Activated T-helper 1 cell treated with anti-CD3 and anti-CD28 coated beads, Interleukin-12 subunit alpha, Interleukin-12 subunit beta, Interleukin-2, Interleukin-4 antibody, amounts not matched to agents 30 ng/mL and 10 ng/mL and 1 ng/mL, durations not matched to agents 14 hours and 24 hours and 36 hours (primary cell): ENCODE measurements around the gene NAA38. TPM values are rescaled to one million over a fixed set of nuclear protein-coding genes. Genes with fewer than 3 reads are reported as not detected.
A peak's percentile ranks its signal among the peaks of the same experiment; 100 is the strongest.

Experiments
- DNase-seq: peaks from one replicate; pipeline ENCODE4 v3.0.0; 2021; ENCODE audit warnings: low spot score
- H3K27ac Mint-ChIP-seq: one replicate; pipeline ENCODE4 v1.8.0; 2021; ENCODE audit warnings: mild to moderate bottlenecking, mixed read lengths
- H3K27me3 Mint-ChIP-seq: one replicate; pipeline ENCODE4 v1.8.0; 2022; ENCODE audit warnings: mild to moderate bottlenecking, moderate library complexity, mixed read lengths; ENCODE audit not compliant: insufficient read depth
- H3K36me3 Mint-ChIP-seq: one replicate; pipeline ENCODE4 v1.8.0; 2021; ENCODE audit warnings: low read depth, mixed read lengths
- H3K4me1 Mint-ChIP-seq: one replicate; pipeline ENCODE4 v1.8.0; 2021; ENCODE audit warnings: low read depth, mixed read lengths
- H3K4me3 Mint-ChIP-seq: one replicate; pipeline ENCODE4 v1.8.0; 2021; ENCODE audit warnings: mild to moderate bottlenecking, moderate library complexity, mixed read lengths
- H3K9me3 Mint-ChIP-seq: one replicate; pipeline ENCODE4 v1.8.0; 2021; ENCODE audit warnings: mixed read lengths
- intact Hi-C: fragments of 100-400 bp; cut with micrococcal nuclease; formaldehyde crosslinking; loops from one replicate; pipeline ENCODE4 v1.15.1; 2024
- total RNA-seq: library from RNA; stranded (reverse); gene quantifications from 2 replicates; pipeline ENCODE4 v1.2.3, GENCODE V29; 2022

NAA38 gene
- total RNA-seq, 1 donor from 2014 or later, result 36.4 TPM

GRCh38 chr17:7833011-7833794 is 24.2 kb downstream of the NAA38 start:
- Mint-ChIP-seq H3K27ac (peak overlapping the region; percentile 75), H3K27me3 (peaks cover 24% of the 10 kb centered on the region), H3K9me3 (no peaks in the 10 kb centered on the region), H3K36me3 (no peaks in the 10 kb centered on the region), H3K4me1 (peaks cover 27% of the 10 kb centered on the region), H3K4me3 (peak overlapping the region; percentile 96)
- intact Hi-C loops, result no loop called here
- DNase-seq, result no peak

GRCh38 chr17:7832431-7832830 is 24.9 kb downstream of the NAA38 start:
- no peak overlapping the region for H3K27ac Mint-ChIP-seq
- H3K4me1 Mint-ChIP-seq, result peaks cover 22% of the 10 kb centered on the region
- H3K4me3 Mint-ChIP-seq, result no peak overlapping the region
- peaks cover 28% of the 10 kb centered on the region for H3K27me3 Mint-ChIP-seq
- intact Hi-C loops, result no loop called here
- no peaks in the 10 kb centered on the region for H3K36me3 Mint-ChIP-seq
- DNase-seq, result no peak
- H3K9me3 Mint-ChIP-seq, result no peaks in the 10 kb centered on the region

- peaks cover 35% of the 10 kb centered on the region for H3K27me3 Mint-ChIP-seq
- no peaks in the 10 kb centered on the region for H3K9me3 Mint-ChIP-seq
- no peak for DNase-seq
- no peak overlapping the region for H3K4me3 Mint-ChIP-seq
- H3K4me1 Mint-ChIP-seq, result peaks cover 10% of the 10 kb centered on the region
- intact Hi-C loops, result no loop called here
- H3K27ac Mint-ChIP-seq, result no peak overlapping the region
- H3K36me3 Mint-ChIP-seq, result no peaks in the 10 kb centered on the region
These were observed 26.1 kb downstream of the NAA38 start for GRCh38 chr17:7831233-7831632.

- no peak for DNase-seq
- Mint-ChIP-seq H3K36me3 (no peaks in the 10 kb centered on the region), H3K4me1 (peaks cover 8% of the 10 kb centered on the region), H3K27me3 (peaks cover 35% of the 10 kb centered on the region), H3K9me3 (no peaks in the 10 kb centered on the region), H3K27ac (no peak overlapping the region), H3K4me3 (no peak overlapping the region)
- intact Hi-C loops, result no loop called here
These were observed 26.7 kb downstream of the NAA38 start for GRCh38 chr17:7830616-7831015.

- DNase-seq, result no peak
- H3K9me3 Mint-ChIP-seq, result no peaks in the 10 kb centered on the region
- H3K36me3 Mint-ChIP-seq, result no peaks in the 10 kb centered on the region
- peaks cover 28% of the 10 kb centered on the region for H3K27me3 Mint-ChIP-seq
- H3K27ac Mint-ChIP-seq, result no peak overlapping the region
- H3K4me3 Mint-ChIP-seq, result no peak overlapping the region
- H3K4me1 Mint-ChIP-seq, result peaks cover 8% of the 10 kb centered on the region
- intact Hi-C loops, result no loop called here
These were observed 32.0 kb downstream of the NAA38 start for GRCh38 chr17:7825206-7825990.

DNA sequence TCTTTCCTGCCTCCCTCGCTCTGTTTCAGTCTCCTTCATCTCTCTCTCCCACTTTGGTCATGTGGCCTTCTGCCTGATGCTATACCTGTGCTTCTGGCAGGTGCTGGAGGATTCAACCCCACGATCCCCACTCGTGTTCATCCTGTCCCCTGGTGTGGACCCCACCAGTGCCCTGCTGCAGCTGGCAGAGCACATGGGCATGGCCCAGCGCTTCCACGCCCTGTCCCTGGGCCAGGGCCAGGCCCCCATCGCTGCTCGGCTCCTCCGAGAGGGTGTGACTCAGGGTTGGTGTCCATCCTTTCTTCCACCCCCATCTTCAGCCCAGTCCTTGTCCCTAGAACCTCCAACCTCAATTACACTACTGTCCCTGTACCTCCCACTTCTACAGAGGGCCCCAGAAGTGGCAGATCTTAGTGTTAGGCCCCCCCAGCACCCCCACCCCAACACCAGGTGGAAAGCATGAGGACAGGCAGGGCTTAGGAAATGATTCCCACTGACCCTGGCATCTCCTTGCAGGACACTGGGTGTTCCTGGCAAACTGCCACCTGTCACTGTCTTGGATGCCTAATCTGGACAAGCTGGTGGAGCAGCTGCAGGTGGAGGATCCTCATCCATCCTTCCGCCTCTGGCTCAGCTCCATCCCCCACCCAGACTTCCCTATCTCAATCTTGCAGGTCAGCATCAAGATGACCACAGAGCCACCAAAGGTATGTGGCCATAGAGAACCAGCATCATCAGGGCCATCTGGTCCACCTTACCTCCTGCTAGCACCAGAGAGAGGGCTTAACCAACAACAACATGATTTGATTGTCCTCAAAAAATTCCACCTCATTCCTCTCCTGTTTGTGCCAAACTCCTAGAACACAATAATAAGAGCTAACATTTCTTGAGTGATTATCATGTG is 33.1 kb downstream of the NAA38 start:
- intact Hi-C loops, result no loop called here
- H3K9me3 Mint-ChIP-seq, result no peaks in the 10 kb centered on the region
- H3K4me1 Mint-ChIP-seq, result peaks cover 8% of the 10 kb centered on the region
- H3K4me3 Mint-ChIP-seq, result no peak overlapping the region
- no peak overlapping the region for H3K27ac Mint-ChIP-seq
- no peaks in the 10 kb centered on the region for H3K36me3 Mint-ChIP-seq
- no peak for DNase-seq
- peaks cover 22% of the 10 kb centered on the region for H3K27me3 Mint-ChIP-seq

GRCh38 chr17:7823581-7824001 is 33.8 kb downstream of the NAA38 start:
- peaks cover 8% of the 10 kb centered on the region for H3K4me1 Mint-ChIP-seq
- no peak overlapping the region for H3K27ac Mint-ChIP-seq
- intact Hi-C loops, result loop anchor here (2.0 kb wide), 1 partner anchor 17 kb away; no protein-coding TSS in a partner anchor
- no peak for DNase-seq
- H3K9me3 Mint-ChIP-seq, result no peaks in the 10 kb centered on the region
- no peak overlapping the region for H3K4me3 Mint-ChIP-seq
- H3K36me3 Mint-ChIP-seq, result no peaks in the 10 kb centered on the region
- peaks cover 18% of the 10 kb centered on the region for H3K27me3 Mint-ChIP-seq

- no peak overlapping the region for H3K27ac Mint-ChIP-seq
- H3K4me3 Mint-ChIP-seq, result no peak overlapping the region
- peaks cover 12% of the 10 kb centered on the region for H3K27me3 Mint-ChIP-seq
- no peaks in the 10 kb centered on the region for H3K9me3 Mint-ChIP-seq
- H3K4me1 Mint-ChIP-seq, result peaks cover 8% of the 10 kb centered on the region
- no peak for DNase-seq
- no peaks in the 10 kb centered on the region for H3K36me3 Mint-ChIP-seq
- intact Hi-C loops, result loop anchor here (1.0 to 2.0 kb wide), 7 partner anchors 12 to 235 kb away; partner anchors contain the start of genes KDM6B and NAA38
These were observed 35.2 kb downstream of the NAA38 start for GRCh38 chr17:7822126-7822525.

GRCh38 chr17:7820231-7820630 is 37.1 kb downstream of the NAA38 start:
- Mint-ChIP-seq H3K27ac (no peak overlapping the region), H3K9me3 (no peaks in the 10 kb centered on the region), H3K36me3 (no peaks in the 10 kb centered on the region), H3K4me1 (peaks cover 4% of the 10 kb centered on the region), H3K4me3 (no peak overlapping the region), H3K27me3 (peaks cover 7% of the 10 kb centered on the region)
- intact Hi-C loops, result no loop called here
- DNase-seq, result no peak

GRCh38 chr17:7818746-7819645 is 38.4 kb downstream of the NAA38 start:
- no peaks in the 10 kb centered on the region for H3K36me3 Mint-ChIP-seq
- no peak overlapping the region for H3K27ac Mint-ChIP-seq
- DNase-seq, result no peak
- no peaks in the 10 kb centered on the region for H3K9me3 Mint-ChIP-seq
- intact Hi-C loops, result no loop called here
- no peak overlapping the region for H3K4me3 Mint-ChIP-seq
- peaks cover 3% of the 10 kb centered on the region for H3K27me3 Mint-ChIP-seq
- H3K4me1 Mint-ChIP-seq, result no peaks in the 10 kb centered on the region

- no peak for DNase-seq
- Mint-ChIP-seq H3K4me3 (no peak overlapping the region), H3K27me3 (no peaks in the 10 kb centered on the region), H3K36me3 (no peaks in the 10 kb centered on the region), H3K27ac (no peak overlapping the region), H3K4me1 (no peaks in the 10 kb centered on the region), H3K9me3 (no peaks in the 10 kb centered on the region)
- intact Hi-C loops, result no loop called here
These were observed 39.3 kb downstream of the NAA38 start for GRCh38 chr17:7818026-7818425.

- Mint-ChIP-seq H3K36me3 (no peaks in the 10 kb centered on the region), H3K27ac (no peak overlapping the region), H3K4me3 (no peak overlapping the region), H3K4me1 (no peaks in the 10 kb centered on the region), H3K27me3 (no peaks in the 10 kb centered on the region), H3K9me3 (no peaks in the 10 kb centered on the region)
- intact Hi-C loops, result no loop called here
- no peak for DNase-seq
These were observed 39.8 kb downstream of the NAA38 start for GRCh38 chr17:7817643-7817964.
